ENCODE results near the gene SPEM1.

Gene SPEM1

DNA sequence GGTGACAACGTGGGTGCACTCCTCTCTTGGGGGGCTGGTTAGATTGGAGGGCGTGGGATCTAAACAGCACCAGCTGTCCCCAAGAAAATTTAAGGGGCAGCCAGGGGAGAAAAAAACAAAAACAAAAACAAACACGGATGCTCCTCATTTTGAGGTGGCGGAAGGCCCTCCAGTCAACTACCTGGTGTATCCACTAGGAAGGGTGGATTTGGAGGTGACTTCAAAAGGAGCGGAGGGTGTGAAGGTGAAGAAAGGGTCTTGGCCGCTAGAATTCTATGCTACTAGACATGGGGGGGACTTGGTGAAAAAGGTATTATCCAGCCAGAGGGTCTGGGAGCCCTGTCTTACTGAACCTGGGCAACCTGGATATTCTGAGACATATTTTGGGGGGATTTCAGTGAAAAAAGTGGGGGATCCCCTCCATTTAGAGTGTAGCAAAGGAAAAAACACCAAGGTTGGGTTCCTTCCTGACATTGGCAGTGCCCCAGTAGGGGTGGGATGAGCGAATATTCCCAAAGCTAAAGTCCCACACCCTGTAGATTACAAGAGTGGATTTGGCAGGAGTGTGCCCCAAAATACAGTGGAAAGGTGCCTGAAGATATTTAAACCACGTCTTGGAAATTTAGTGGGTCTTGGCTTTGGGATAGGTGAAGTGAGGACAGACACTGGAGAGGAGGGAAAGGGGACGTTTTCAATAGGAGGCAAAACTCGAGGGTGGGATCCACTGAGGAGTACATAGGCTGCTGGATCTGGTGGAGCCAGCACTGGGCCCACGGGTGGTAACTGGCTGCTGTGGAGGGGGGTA is 18.7 kb downstream of the SPEM1 start:
- no peak overlapping the region for H3K27ac ChIP-seq
- TF ChIP-seq, protein P1, sequence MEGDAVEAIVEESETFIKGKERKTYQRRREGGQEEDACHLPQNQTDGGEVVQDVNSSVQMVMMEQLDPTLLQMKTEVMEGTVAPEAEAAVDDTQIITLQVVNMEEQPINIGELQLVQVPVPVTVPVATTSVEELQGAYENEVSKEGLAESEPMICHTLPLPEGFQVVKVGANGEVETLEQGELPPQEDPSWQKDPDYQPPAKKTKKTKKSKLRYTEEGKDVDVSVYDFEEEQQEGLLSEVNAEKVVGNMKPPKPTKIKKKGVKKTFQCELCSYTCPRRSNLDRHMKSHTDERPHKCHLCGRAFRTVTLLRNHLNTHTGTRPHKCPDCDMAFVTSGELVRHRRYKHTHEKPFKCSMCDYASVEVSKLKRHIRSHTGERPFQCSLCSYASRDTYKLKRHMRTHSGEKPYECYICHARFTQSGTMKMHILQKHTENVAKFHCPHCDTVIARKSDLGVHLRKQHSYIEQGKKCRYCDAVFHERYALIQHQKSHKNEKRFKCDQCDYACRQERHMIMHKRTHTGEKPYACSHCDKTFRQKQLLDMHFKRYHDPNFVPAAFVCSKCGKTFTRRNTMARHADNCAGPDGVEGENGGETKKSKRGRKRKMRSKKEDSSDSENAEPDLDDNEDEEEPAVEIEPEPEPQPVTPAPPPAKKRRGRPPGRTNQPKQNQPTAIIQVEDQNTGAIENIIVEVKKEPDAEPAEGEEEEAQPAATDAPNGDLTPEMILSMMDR (conservative IDR thresholded peaks at IDR 0.05) = no peak

DNA sequence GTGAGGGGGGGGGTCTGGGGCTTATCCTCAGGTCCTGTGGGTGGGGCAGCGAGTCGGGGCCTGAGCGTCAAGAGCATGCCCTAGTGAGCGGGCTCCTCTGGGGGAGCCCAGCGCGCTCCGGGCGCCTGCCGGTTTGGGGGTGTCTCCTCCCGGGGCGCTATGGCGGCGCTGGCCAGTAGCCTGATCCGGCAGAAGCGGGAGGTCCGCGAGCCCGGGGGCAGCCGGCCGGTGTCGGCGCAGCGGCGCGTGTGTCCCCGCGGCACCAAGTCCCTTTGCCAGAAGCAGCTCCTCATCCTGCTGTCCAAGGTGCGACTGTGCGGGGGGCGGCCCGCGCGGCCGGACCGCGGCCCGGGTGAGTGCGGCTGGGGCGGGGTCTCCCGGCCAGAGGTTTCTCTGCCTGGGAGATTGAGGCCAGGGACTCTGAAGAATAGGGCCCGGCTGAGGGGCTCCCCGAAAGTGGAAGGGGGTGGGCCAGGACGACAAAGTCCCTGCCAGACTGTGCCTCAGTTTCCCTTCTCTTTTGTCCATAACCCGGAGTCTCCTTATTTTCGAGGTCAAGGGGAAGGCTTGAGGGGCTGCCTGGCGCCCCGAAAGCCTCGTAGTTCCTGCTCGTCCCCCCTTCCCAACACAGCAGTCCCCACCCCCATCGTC is 19.5 kb downstream of the SPEM1 start, which contains the start of gene FGF11:
TSS of gene FGF11 (plus strand) at position 51 of the 651 bp plus-strand sequence. CDS start at position 160, 109 bp downstream.
- TF ChIP-seq, protein P1 (conservative IDR thresholded peaks at IDR 0.05) = no peak
- H3K27ac ChIP-seq = peak within 1 kb of the TSS; percentile 16; the same call in 1 of the 2 replicates

DNA sequence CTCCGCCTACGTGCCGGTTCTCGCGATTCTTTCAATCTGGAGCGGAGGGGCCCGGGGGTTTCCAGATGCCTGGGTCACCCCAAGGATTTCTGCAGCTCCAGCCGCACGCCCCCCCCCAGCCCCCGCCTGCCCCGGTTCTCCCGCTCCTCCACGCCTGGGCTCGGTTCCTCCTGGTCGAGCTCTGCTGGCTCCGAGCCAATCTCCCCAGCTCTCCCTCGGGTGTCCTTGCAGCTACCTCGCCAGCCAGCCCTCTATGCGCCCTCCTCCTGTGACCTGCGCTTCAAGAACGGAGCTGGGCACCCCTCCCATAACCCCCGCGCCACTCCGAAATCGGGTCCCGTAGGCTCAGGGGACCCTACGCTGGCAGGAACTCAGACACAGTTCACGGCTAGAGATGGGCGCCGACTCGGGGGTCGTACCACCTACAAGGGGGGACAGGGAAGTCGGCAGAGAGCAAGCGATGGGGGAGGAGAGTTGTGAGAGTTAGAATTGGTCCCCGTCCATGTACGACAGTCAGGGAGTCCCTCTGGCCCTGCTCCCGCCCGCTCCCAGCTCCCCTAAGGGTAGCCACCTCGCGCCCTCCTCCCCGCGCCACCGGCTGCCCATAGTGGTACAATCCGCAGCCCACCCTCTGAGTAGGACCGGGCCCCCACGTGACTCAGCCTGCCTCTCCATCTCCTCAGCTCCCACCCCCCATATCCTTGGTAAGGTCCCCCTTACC is 20.1 kb downstream of the SPEM1 start:
- H3K27ac ChIP-seq = peak overlapping the region; percentile 16; the same call in 1 of the 2 replicates
- TF ChIP-seq, protein P1 (conservative IDR thresholded peaks at IDR 0.05) = no peak

DNA sequence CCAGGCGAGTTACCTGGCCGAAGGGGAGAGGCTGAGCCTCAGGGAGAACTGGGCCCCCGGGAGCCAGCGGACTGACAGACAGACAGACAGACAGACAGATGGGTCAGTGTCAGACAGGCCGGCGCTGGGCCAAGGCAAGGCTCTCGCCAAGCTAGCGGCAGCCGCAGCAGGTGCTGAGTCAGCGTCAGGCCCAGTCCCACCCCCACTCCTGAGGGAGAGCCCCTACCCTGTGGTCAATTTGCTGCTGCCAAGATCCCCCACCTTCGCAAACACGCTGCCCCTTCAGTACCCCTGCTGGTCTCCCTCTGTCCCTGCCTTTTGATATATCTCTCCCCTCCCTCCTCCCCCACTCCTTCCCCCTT is 20.7 kb downstream of the SPEM1 start:
- no peak overlapping the region for H3K27ac ChIP-seq
- TF ChIP-seq, protein P1 (conservative IDR thresholded peaks at IDR 0.05) = no peak

DNA sequence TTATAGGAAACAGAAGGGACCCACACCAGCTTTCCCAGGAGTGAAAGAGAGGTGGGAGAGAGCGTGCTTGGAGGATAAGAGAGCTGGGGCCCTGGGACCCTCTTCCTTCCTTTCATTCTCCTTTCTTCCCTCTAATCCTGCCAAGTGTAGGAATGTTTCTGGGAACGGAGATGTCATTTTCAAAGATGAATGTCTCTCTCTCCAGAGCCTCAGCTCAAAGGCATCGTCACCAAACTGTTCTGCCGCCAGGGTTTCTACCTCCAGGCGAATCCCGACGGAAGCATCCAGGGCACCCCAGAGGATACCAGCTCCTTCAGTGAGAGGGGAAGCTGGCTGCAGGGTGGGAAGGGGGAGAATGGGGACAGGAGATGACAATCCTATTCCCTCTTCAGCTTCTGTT is 21.1 kb downstream of the SPEM1 start:
- no peak overlapping the region for H3K27ac ChIP-seq
- TF ChIP-seq, protein P1 (conservative IDR thresholded peaks at IDR 0.05) = no peak

- TF ChIP-seq, protein P1 (conservative IDR thresholded peaks at IDR 0.05) = no peak
- no peak overlapping the region for H3K27ac ChIP-seq
Measured at GRCh38 chr17:7442142-7442541, 22.0 kb downstream of the SPEM1 start.
